ENCODE data around the gene GRIA4. TPM values are rescaled to one million over a fixed set of nuclear protein-coding genes. Genes with fewer than 3 reads are reported as not detected.

GRIA4 gene
- total RNA-seq, 1 donor from 2014 or later, result not detected

GRCh38 chr11:105857728-105858127, 247.9 kb downstream of the GRIA4 start:
- H3K4me1 ChIP-seq, result no peaks in the 10 kb centered on the region
- no peak for DNase-seq (ENCODE audit: extremely low spot score in 2 of 2)
- no peak overlapping the region for H3K4me3 ChIP-seq
- H3K27me3 ChIP-seq, result no peaks in the 10 kb centered on the region
- no peak for TF ChIP-seq POLR2A (IDR thresholded peaks at IDR 0.05)
- TF ChIP-seq POLR2AphosphoS5 (IDR thresholded peaks at IDR 0.05; ENCODE audit: insufficient read depth in 1 of 2, low read depth in 1 of 2), result no peak
- TF ChIP-seq CTCF (IDR thresholded peaks at IDR 0.05), result no peak
- no peak overlapping the region for H3K27ac ChIP-seq
- H3K36me3 ChIP-seq, result no peaks in the 10 kb centered on the region
- intact Hi-C loops (cut with DNase I), result no loop called here
- H3K9me3 ChIP-seq, result no peaks in the 10 kb centered on the region

GRCh38 chr11:105858841-105859240, 249.0 kb downstream of the GRIA4 start:
- DNase-seq (ENCODE audit: extremely low spot score in 2 of 2), result no peak
- H3K4me1 ChIP-seq, result no peaks in the 10 kb centered on the region
- no peaks in the 10 kb centered on the region for H3K36me3 ChIP-seq
- H3K4me3 ChIP-seq, result no peak overlapping the region
- H3K27me3 ChIP-seq, result no peaks in the 10 kb centered on the region
- no peak overlapping the region for H3K27ac ChIP-seq
- no peak for TF ChIP-seq POLR2A (IDR thresholded peaks at IDR 0.05)
- no peak for TF ChIP-seq CTCF (IDR thresholded peaks at IDR 0.05)
- no peak for TF ChIP-seq POLR2AphosphoS5 (IDR thresholded peaks at IDR 0.05; ENCODE audit: insufficient read depth in 1 of 2, low read depth in 1 of 2)
- H3K9me3 ChIP-seq, result no peaks in the 10 kb centered on the region
- intact Hi-C loops (cut with DNase I), result no loop called here

- intact Hi-C loops (cut with DNase I), result no loop called here
- Histone ChIP-seq H3K4me3 (no peak overlapping the region), H3K9me3 (no peaks in the 10 kb centered on the region), H3K36me3 (no peaks in the 10 kb centered on the region), H3K27me3 (no peaks in the 10 kb centered on the region), H3K27ac (no peak overlapping the region), H3K4me1 (no peaks in the 10 kb centered on the region)
- TF ChIP-seq POLR2AphosphoS5 (IDR thresholded peaks at IDR 0.05; ENCODE audit: insufficient read depth in 1 of 2, low read depth in 1 of 2) (no peak), CTCF (IDR thresholded peaks at IDR 0.05) (no peak), POLR2A (IDR thresholded peaks at IDR 0.05) (no peak)
- no peak for DNase-seq (ENCODE audit: extremely low spot score in 2 of 2)
These were observed 250.2 kb downstream of the GRIA4 start for GRCh38 chr11:105860105-105860504.

- intact Hi-C loops (cut with DNase I), result no loop called here
- DNase-seq (ENCODE audit: extremely low spot score in 2 of 2), result no peak
- H3K27me3 ChIP-seq, result no peaks in the 10 kb centered on the region
- H3K9me3 ChIP-seq, result no peaks in the 10 kb centered on the region
- H3K36me3 ChIP-seq, result no peaks in the 10 kb centered on the region
- no peak overlapping the region for H3K4me3 ChIP-seq
- TF ChIP-seq POLR2A (IDR thresholded peaks at IDR 0.05), result no peak
- TF ChIP-seq POLR2AphosphoS5 (IDR thresholded peaks at IDR 0.05; ENCODE audit: insufficient read depth in 1 of 2, low read depth in 1 of 2), result no peak
- TF ChIP-seq CTCF (IDR thresholded peaks at IDR 0.05), result no peak
- H3K27ac ChIP-seq, result no peak overlapping the region
- no peaks in the 10 kb centered on the region for H3K4me1 ChIP-seq
These were observed 251.4 kb downstream of the GRIA4 start for GRCh38 chr11:105861225-105861624.

- no peaks in the 10 kb centered on the region for H3K9me3 ChIP-seq
- H3K27me3 ChIP-seq, result no peaks in the 10 kb centered on the region
- intact Hi-C loops (cut with DNase I), result no loop called here
- H3K27ac ChIP-seq, result no peak overlapping the region
- no peak overlapping the region for H3K4me3 ChIP-seq
- H3K4me1 ChIP-seq, result no peaks in the 10 kb centered on the region
- no peak for TF ChIP-seq POLR2AphosphoS5 (IDR thresholded peaks at IDR 0.05; ENCODE audit: insufficient read depth in 1 of 2, low read depth in 1 of 2)
- TF ChIP-seq CTCF (IDR thresholded peaks at IDR 0.05), result peak in 2 of 3 experiments; percentile 52 to 59
- H3K36me3 ChIP-seq, result no peaks in the 10 kb centered on the region
- no peak for DNase-seq (ENCODE audit: extremely low spot score in 2 of 2)
These were observed 253.0 kb downstream of the GRIA4 start for GRCh38 chr11:105862736-105863367.
